Endothelial cell of umbilical vein (primary cell): ENCODE data around the gene COX5A.

Experiments
- POLR2A ChIP-seq: IDR thresholded peaks from 2 replicates; pipeline ENCODE4 v1.6.1; 2012; ENCODE audit warnings: low read depth, mild to moderate bottlenecking, control low read depth, low read length
- POLR2AphosphoS5 ChIP-seq: IDR thresholded peaks from 2 replicates; pipeline ENCODE4 v1.6.1; 2012; ENCODE audit warnings: low read depth, mild to moderate bottlenecking, control low read depth, low read length, moderate library complexity; ENCODE audit not compliant: insufficient read depth
- TF ChIP-seq, protein P1 (sequence below), 2 donors: IDR thresholded peaks; 1 replicate in 1 of 2; 2 replicates in 1 of 2; pipeline ENCODE4 v1.5.1; 2011; ENCODE audit warnings: low read length in 2 of 2, mild to moderate bottlenecking in 2 of 2, moderate library complexity in 2 of 2, control low read depth in 1 of 2, inconsistent platforms in 1 of 2, low read depth in 1 of 2; ENCODE audit not compliant: insufficient read depth in 1 of 2; ENCODE audit errors: extremely low read depth in 1 of 2

DNA sequence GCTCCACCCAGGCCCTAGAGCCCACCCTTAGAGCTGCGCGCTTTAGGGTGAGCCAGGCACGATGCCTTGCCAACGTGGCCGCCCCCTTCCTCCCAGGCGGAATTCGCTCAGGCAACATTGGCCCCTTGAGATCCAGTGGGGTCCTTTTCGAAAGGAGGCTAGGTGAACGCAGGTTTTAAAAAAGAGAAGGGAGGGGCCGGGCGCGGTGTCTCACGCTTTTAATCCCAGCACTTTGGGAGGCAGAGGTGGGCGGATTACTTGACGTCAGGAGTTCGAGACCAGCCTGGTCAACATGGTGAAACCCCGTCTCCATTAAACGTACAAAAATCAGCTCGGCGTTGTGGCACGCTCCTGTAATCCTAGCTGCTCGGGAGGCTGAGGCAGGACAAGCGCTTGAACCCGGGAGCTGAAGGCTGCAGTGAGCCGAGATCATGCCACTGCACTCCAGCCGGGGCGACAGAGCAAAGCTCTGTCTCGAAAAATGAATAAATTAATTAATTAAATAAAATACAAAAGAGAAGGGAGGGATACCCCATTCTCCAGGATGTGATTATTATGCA is 19.7 kb upstream of the COX5A start:
- TF ChIP-seq, protein P1, sequence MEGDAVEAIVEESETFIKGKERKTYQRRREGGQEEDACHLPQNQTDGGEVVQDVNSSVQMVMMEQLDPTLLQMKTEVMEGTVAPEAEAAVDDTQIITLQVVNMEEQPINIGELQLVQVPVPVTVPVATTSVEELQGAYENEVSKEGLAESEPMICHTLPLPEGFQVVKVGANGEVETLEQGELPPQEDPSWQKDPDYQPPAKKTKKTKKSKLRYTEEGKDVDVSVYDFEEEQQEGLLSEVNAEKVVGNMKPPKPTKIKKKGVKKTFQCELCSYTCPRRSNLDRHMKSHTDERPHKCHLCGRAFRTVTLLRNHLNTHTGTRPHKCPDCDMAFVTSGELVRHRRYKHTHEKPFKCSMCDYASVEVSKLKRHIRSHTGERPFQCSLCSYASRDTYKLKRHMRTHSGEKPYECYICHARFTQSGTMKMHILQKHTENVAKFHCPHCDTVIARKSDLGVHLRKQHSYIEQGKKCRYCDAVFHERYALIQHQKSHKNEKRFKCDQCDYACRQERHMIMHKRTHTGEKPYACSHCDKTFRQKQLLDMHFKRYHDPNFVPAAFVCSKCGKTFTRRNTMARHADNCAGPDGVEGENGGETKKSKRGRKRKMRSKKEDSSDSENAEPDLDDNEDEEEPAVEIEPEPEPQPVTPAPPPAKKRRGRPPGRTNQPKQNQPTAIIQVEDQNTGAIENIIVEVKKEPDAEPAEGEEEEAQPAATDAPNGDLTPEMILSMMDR (IDR thresholded peaks at IDR 0.05; ENCODE audit: extremely low read depth in 1 of 2, insufficient read depth in 1 of 2, low read depth in 1 of 2, low read length in 2 of 2): no peak
- TF ChIP-seq POLR2AphosphoS5 (no peak), POLR2A (no peak)
